Thymus (tissue), 11 donors: ENCODE results near the gene HMGN5. TPM values are rescaled to one million over a fixed set of nuclear protein-coding genes. Genes with fewer than 3 reads are reported as not detected.

Source experiments
- DNase-seq, 9 donors: peaks; one replicate each; pipeline ENCODE4 v3.0.0-alpha.2; 2013; ENCODE audit warnings: low spot score in 9 of 9, low read depth in 6 of 9, missing footprints in 1 of 9
- H3K27ac ChIP-seq, 2 donors: one replicate each; pipeline ENCODE4 v1.5.1; 2013; ENCODE audit warnings: control low read depth in 1 of 2, low read depth in 1 of 2, low read length in 1 of 2, mild to moderate bottlenecking in 1 of 2, moderate library complexity in 1 of 2
- H3K27me3 ChIP-seq, 2 donors: one replicate each; pipeline ENCODE4 v1.5.1; 2013; ENCODE audit warnings: low read length in 1 of 2; ENCODE audit not compliant: control insufficient read depth in 2 of 2, insufficient read depth in 1 of 2
- H3K36me3 ChIP-seq, 2 donors: one replicate each; pipeline ENCODE4 v1.5.1; 2013; ENCODE audit warnings: low read length in 1 of 2, mild to moderate bottlenecking in 1 of 2, moderate library complexity in 1 of 2; ENCODE audit not compliant: control insufficient read depth in 2 of 2, insufficient read depth in 2 of 2
- H3K4me1 ChIP-seq, 2 donors: one replicate each; pipeline ENCODE4 v1.5.1; 2013; ENCODE audit warnings: low read length in 2 of 2; ENCODE audit not compliant: control insufficient read depth in 2 of 2, insufficient read depth in 2 of 2
- H3K4me3 ChIP-seq, 2 donors: one replicate each; pipeline ENCODE4 v1.5.1; 2013; ENCODE audit warnings: low read length in 2 of 2, control low read depth in 1 of 2, mild to moderate bottlenecking in 1 of 2
- H3K9me3 ChIP-seq, 2 donors: one replicate each; pipeline ENCODE4 v1.5.1; 2013; ENCODE audit warnings: low read length in 1 of 2, mild to moderate bottlenecking in 1 of 2; ENCODE audit not compliant: control insufficient read depth in 2 of 2, insufficient read depth in 1 of 2
- whole genome bisulfite sequencing: extraction: QIAGEN DNeasy Blood & Tissue Kit; methylation state at CpG from one replicate; pipeline ENCODE4 v1.1.7; 2013; 5-methylcytosine and 5-hydroxymethylcytosine counted together
- polyA plus RNA-seq: library from polyadenylated mRNA; stranded (reverse); fragments of 200-250 nt; gene quantifications from one replicate; pipeline ENCODE4 v1.2.3, GENCODE V29; 2013
- total RNA-seq: library from RNA; stranded (reverse); fragments of 120-200 nt; gene quantifications from one replicate; pipeline ENCODE4 v1.2.4, GENCODE V29; 2013
- donor health status: healthy.

HMGN5 gene
- total and polyA plus RNA-seq, 2 donors = 3.8 to 8.2 TPM

DNA sequence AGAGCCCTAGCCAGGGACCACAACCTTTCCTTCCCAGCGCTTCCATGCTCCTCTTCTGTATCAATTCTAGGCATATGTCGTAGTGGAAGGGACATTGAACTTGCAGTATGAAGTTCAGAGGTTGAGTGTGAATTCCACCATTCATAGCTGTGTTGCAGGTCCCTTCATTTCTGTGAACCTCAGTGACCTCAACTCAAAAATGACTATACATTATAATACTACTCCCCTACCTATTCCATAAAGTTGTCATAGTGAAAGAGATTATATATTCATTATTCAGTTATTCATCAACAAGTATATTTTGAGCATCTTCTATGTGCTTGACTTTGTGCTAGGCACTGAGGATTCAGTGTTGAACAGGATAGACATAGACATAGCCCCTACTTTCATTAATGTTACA, 28.2 kb upstream of the HMGN5 start:
- H3K36me3 ChIP-seq = no peaks in the 10 kb centered on the region
- no peaks in the 10 kb centered on the region for H3K27me3 ChIP-seq
- DNase-seq = no peak
- no peak overlapping the region for H3K27ac ChIP-seq
- H3K4me1 ChIP-seq = no peaks in the 10 kb centered on the region
- no peak overlapping the region for H3K4me3 ChIP-seq
- 98% methylated on average over 2 of the region's 2 CpGs for WGBS
- no peaks in the 10 kb centered on the region for H3K9me3 ChIP-seq

GRCh38 chrX:81229229-81229628, 27.5 kb upstream of the HMGN5 start:
- Histone ChIP-seq H3K4me3 (no peak overlapping the region), H3K27me3 (no peaks in the 10 kb centered on the region), H3K9me3 (no peaks in the 10 kb centered on the region), H3K27ac (no peak overlapping the region), H3K4me1 (no peaks in the 10 kb centered on the region), H3K36me3 (no peaks in the 10 kb centered on the region)
- no peak for DNase-seq
- 95% methylated on average over 3 of the region's 3 CpGs for WGBS

GRCh38 chrX:81215685-81216084, 14.0 kb upstream of the HMGN5 start:
- no peak for DNase-seq
- Histone ChIP-seq H3K27ac (no peak overlapping the region), H3K27me3 (no peaks in the 10 kb centered on the region), H3K4me3 (no peak overlapping the region), H3K36me3 (no peaks in the 10 kb centered on the region), H3K9me3 (no peaks in the 10 kb centered on the region), H3K4me1 (no peaks in the 10 kb centered on the region)
- WGBS = 94% methylated on average over 1 of the region's 1 CpG

GRCh38 chrX:81208916-81209315, 7.2 kb upstream of the HMGN5 start:
- no peaks in the 10 kb centered on the region for H3K27me3 ChIP-seq
- WGBS = 96% methylated on average over 8 of the region's 8 CpGs
- H3K4me3 ChIP-seq = no peak overlapping the region
- H3K9me3 ChIP-seq = no peaks in the 10 kb centered on the region
- H3K27ac ChIP-seq = no peak overlapping the region
- H3K4me1 ChIP-seq = peaks cover 0 to 2% of the 10 kb centered on the region in 2 donors
- H3K36me3 ChIP-seq = no peaks in the 10 kb centered on the region
- no peak for DNase-seq

- 40% methylated on average over 1 of the region's 1 CpG for WGBS
- Histone ChIP-seq H3K27ac (no peak overlapping the region), H3K27me3 (no peaks in the 10 kb centered on the region), H3K4me1 (peaks cover 0 to 2% of the 10 kb centered on the region in 2 donors), H3K9me3 (no peaks in the 10 kb centered on the region), H3K4me3 (no peak overlapping the region), H3K36me3 (no peaks in the 10 kb centered on the region)
- no peak for DNase-seq
These were observed 4.8 kb upstream of the HMGN5 start for GRCh38 chrX:81206476-81206875.

GRCh38 chrX:81205551-81205950, 3.8 kb upstream of the HMGN5 start:
- Histone ChIP-seq H3K9me3 (no peaks in the 10 kb centered on the region), H3K36me3 (no peaks in the 10 kb centered on the region), H3K27ac (no peak overlapping the region), H3K4me3 (no peak overlapping the region), H3K27me3 (no peaks in the 10 kb centered on the region), H3K4me1 (peaks cover 0 to 2% of the 10 kb centered on the region in 2 donors)
- no peak for DNase-seq
- 95% methylated on average over 2 of the region's 2 CpGs for WGBS

GRCh38 chrX:81202943-81203342, 1.2 kb upstream of the HMGN5 start:
- peak overlapping the region; percentile 76 to 85 for H3K4me3 ChIP-seq
- no peaks in the 10 kb centered on the region for H3K27me3 ChIP-seq
- H3K27ac ChIP-seq = peak overlapping the region; percentile 18 to 96
- DNase-seq = no peak
- WGBS = 0% methylated on average over 1 of the region's 1 CpG
- peaks cover 0 to 2% of the 10 kb centered on the region in 2 donors for H3K4me1 ChIP-seq
- no peaks in the 10 kb centered on the region for H3K9me3 ChIP-seq
- H3K36me3 ChIP-seq = no peaks in the 10 kb centered on the region

GRCh38 chrX:81202456-81202819, 725 bp upstream of the HMGN5 start:
- H3K36me3 ChIP-seq = no peaks in the 10 kb centered on the region
- peak overlapping the region; percentile 76 to 85 for H3K4me3 ChIP-seq
- H3K9me3 ChIP-seq = no peaks in the 10 kb centered on the region
- DNase-seq = peak in 6 of 9 donors; percentile 4 to 56 (median 26)
- peak overlapping the region; percentile 80 to 96 for H3K27ac ChIP-seq
- WGBS = 1% methylated on average over 8 of the region's 8 CpGs
- peaks cover 0 to 2% of the 10 kb centered on the region in 2 donors for H3K4me1 ChIP-seq
- H3K27me3 ChIP-seq = no peaks in the 10 kb centered on the region

DNA sequence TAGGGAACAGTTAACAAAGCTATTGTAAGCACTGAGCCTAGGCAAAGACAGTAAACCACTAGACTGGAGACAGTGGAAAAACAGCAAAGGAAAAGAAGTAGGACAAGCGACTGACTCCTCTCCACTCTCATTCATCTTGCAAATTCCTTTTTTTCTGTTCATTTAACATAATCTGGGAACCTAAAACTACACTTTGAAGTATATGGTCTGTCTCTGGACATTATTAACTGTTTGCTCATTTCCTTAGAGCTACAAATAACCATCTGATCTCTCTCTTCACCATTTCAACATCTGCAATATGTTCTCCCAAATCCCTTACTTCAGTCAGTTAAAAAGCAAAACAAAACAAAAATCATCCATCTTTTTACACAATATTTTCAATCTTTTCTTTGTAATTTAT, 642 bp downstream of the HMGN5 start:
- 74% methylated on average over 1 of the region's 1 CpG for WGBS
- DNase-seq = no peak
- Histone ChIP-seq H3K36me3 (no peaks in the 10 kb centered on the region), H3K4me1 (no peaks in the 10 kb centered on the region), H3K9me3 (no peaks in the 10 kb centered on the region), H3K27me3 (no peaks in the 10 kb centered on the region), H3K27ac (peak overlapping the region in 1 of 2 donors; percentile 96), H3K4me3 (peak overlapping the region; percentile 76 to 85)

GRCh38 chrX:81195712-81196111, 6.0 kb downstream of the HMGN5 start:
- DNase-seq = peak in 8 of 9 donors; percentile 27 to 74 (median 46)
- H3K27me3 ChIP-seq = no peaks in the 10 kb centered on the region
- H3K27ac ChIP-seq = no peak overlapping the region
- 14% methylated on average over 5 of the region's 5 CpGs for WGBS
- H3K36me3 ChIP-seq = no peaks in the 10 kb centered on the region
- H3K4me1 ChIP-seq = no peaks in the 10 kb centered on the region
- H3K4me3 ChIP-seq = no peak overlapping the region
- H3K9me3 ChIP-seq = no peaks in the 10 kb centered on the region
